ENCODE measurements around the gene RARRES2.

DNA sequence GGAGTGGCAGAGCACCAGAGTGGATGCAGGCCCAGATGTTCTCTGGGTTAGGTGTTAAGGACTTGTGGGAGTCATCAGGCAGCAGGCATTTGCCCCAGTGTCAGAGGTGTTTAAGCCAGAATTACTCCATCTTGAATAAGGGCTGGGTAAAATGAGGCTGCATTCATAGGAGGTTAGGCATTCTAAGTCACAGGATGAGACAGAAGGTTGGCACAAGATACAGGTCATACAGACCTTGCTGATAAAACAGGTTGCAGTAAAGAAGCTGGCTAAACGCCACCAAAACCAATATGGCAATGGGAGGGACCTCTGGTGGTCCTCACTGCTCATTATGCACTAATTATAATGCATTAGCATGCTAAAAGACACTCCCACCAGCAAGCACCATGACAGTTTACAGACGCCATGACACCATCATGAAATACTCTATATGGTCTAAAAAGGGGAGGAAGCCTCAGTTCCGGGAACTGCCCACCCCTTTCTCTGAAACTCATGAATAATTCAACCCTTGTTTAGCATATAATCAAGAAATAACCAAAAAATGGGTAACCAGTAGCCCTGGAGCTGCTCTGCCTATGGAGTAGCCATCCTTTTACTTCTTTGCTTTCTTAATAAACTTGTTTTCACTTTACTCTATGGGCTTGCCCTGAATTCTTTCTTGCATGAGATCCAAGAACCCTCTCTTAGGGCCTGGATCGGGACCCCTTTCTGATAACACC is 19.2 kb downstream of the RARRES2 start:
- TF ChIP-seq POLR2A (IDR thresholded peaks at IDR 0.05) = no peak
- TF ChIP-seq, protein P1, sequence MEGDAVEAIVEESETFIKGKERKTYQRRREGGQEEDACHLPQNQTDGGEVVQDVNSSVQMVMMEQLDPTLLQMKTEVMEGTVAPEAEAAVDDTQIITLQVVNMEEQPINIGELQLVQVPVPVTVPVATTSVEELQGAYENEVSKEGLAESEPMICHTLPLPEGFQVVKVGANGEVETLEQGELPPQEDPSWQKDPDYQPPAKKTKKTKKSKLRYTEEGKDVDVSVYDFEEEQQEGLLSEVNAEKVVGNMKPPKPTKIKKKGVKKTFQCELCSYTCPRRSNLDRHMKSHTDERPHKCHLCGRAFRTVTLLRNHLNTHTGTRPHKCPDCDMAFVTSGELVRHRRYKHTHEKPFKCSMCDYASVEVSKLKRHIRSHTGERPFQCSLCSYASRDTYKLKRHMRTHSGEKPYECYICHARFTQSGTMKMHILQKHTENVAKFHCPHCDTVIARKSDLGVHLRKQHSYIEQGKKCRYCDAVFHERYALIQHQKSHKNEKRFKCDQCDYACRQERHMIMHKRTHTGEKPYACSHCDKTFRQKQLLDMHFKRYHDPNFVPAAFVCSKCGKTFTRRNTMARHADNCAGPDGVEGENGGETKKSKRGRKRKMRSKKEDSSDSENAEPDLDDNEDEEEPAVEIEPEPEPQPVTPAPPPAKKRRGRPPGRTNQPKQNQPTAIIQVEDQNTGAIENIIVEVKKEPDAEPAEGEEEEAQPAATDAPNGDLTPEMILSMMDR (IDR thresholded peaks at IDR 0.05) = no peak

All from vagina (tissue), 2 donors.